HG03457 (cell line): ENCODE measurements around the gene LDHAL6B.
"Not testable (repeated sequence)": the region's sequence is repeated elsewhere in the genome, so short reads cannot be mapped to it uniquely, and the experiment has no call there.

Experiments used
- ATAC-seq: cut with Tn5 transposase; IDR thresholded peaks from one replicate; pipeline ENCODE4 v1.9.1; 2021; ENCODE audit warnings: moderate number of reproducible peaks; ENCODE audit not compliant: unreplicated experiment

LDHAL6B gene

GRCh38 chr15:59206623-59207183 is at the start of gene LDHAL6B:
LDHAL6B (plus strand) TSS chr15:59206843; CDS start chr15:59206941, 98 bp downstream.
- no peak for ATAC-seq

GRCh38 chr15:59157396-59157795 is 49.2 kb upstream of the LDHAL6B start:
- no peak for ATAC-seq

DNA sequence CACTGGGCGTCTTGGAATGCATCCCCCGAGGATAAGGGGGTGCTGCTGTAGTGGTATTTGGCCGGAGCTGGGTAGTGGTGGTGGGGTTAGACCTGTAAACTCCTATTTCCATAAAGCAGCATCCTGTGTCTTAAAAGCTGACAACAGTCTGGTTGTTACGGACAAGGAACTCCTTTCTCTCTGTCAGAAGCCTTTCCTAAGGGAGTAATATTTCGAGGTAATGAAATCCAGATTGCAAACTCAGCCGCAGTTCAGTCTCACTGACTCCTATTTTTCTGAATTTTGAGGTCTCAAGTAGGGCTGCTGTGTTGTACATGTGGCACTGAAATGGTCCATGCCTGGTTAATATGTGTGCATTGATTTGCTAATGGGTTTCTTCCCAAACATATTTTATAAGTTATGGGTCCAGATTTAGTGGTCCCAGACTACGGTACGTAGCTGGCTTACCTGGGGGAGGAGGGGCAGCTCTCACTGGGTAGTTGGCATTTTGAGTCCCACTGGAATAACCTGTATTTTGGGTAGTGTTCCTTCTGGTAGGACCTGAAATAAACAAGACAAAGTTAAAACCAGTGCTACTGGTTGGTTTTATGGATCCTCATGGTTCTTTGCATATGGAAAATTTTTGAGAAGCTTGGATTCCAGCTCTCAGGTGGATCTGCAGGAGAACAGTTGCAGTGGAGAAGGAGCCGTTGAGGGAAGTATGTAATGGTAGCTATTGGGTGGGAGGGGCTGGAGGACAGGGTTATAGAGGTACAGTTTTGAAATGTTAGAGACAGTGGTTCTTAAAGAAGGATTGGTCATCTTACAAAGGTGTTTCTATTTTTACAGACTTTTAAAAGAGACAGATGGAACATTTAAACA is 48.6 kb upstream of the LDHAL6B start:
- no peak for ATAC-seq

DNA sequence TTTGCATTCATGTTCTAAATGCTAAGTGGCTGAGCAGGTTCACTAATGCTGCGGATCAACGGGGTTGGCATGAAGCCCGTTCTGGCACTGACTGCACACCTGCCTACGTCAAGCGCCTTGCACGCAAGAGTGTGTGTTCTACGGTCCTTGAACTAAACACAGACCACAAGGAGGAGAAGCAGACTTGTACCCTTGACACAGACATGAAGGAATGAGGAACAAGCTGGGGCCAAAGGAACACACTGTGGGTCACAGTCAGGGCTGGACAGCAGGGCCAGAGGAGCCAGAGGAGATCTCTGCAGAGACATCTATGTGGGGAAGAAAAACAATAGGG is 48.0 kb upstream of the LDHAL6B start:
- ATAC-seq, result no peak

GRCh38 chr15:59159210-59159609 is 47.4 kb upstream of the LDHAL6B start:
- no peak for ATAC-seq

DNA sequence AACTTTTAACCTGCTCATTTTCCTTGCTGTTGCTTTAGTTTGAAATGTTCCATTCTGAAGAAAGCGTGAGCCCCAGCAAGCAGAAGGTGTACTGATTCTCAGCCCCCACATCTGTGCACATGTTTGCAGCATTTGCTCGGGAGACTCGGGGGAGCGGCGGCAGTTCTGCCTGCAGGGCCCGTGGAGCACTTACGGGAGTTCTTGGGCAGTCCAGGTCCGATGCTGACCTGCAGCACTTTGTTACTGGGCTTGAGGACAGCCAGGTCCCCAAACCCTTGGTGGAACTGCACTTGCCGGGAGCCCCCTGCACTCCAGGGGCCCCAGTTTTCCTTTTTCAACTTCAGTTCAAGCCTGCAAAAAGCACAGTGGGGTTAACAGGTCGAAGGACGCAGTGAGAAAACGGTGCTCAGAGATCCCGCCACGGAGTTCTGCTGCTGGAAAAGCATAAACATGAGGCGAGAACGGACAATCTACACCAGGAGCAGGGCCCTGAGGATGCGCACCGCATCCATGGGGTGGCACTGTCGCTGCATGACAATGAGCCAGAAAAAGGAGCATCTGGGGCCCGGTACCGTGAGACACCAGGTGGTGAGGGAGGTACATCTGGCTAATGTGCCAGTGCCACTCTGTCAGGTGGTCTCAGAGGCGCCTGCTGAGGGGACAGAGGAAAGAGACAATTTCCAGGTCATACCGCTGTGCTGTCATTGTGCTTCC is 45.6 kb upstream of the LDHAL6B start:
- no peak for ATAC-seq

GRCh38 chr15:59162080-59162479 is 44.6 kb upstream of the LDHAL6B start:
- ATAC-seq, result not testable (repeated sequence)

DNA sequence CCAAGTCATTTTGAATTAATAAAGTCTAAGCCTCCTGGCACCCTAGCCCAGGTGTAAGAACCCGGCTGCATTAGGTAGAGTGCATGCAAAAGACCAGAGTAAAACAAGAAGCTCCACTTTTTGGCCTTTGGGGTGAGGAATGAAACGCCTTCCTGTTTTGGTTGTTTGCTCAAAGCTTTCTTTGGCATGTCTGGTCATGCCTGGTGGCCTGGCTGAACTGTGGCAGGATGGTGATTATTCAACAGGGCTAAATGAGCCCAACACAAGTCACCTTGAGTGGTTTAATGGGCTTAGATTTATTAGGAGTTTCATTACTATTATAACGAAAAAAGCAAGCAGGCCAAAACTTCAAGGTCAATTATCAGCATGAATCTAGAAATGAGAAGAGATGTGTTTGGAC is 40.9 kb upstream of the LDHAL6B start:
- no peak for ATAC-seq

GRCh38 chr15:59166166-59166565 is 40.5 kb upstream of the LDHAL6B start:
- ATAC-seq, result no peak

- no peak for ATAC-seq
Observed at GRCh38 chr15:59166601-59167265, 39.9 kb upstream of the LDHAL6B start.

DNA sequence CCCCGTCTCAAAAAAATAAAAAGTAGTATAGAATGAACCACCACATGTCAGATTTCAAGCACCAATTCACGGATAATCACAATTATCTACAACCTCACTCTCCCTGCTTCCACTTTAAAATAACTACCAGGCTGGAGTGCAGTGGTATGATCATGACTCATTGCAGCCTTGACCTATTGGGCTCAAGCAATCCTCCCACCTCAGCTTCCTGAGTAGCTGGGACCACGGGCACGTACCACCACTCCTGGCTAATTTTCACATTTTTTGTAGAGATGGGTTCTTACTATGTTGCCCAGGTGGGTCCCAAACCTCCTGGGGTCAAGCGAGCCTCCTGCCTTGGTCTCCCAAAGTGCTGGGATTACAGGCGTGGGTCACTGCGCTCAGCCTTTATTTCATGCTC is 38.1 kb upstream of the LDHAL6B start:
- no peak for ATAC-seq

DNA sequence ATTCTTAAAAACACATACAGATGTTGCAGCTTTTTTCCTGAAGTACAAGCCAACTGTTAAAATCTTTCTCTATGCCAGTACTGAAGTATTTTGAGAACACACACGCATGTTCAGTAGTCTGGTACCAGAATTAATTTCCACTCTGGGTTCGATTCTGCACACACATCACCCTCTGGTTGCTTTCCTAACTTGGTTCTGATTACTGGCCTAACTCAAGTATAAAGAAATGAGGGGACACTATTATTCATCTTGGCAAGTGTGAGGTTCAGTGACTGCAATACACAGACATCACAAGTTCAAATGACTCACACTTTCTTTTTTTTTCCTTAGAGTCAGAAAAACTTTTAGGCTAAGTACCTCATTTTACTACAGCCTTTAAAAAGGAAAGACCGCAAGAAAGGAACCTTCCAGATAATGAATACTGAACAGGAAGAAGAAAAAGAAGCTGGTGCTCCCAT is 37.4 kb upstream of the LDHAL6B start:
- no peak for ATAC-seq

DNA sequence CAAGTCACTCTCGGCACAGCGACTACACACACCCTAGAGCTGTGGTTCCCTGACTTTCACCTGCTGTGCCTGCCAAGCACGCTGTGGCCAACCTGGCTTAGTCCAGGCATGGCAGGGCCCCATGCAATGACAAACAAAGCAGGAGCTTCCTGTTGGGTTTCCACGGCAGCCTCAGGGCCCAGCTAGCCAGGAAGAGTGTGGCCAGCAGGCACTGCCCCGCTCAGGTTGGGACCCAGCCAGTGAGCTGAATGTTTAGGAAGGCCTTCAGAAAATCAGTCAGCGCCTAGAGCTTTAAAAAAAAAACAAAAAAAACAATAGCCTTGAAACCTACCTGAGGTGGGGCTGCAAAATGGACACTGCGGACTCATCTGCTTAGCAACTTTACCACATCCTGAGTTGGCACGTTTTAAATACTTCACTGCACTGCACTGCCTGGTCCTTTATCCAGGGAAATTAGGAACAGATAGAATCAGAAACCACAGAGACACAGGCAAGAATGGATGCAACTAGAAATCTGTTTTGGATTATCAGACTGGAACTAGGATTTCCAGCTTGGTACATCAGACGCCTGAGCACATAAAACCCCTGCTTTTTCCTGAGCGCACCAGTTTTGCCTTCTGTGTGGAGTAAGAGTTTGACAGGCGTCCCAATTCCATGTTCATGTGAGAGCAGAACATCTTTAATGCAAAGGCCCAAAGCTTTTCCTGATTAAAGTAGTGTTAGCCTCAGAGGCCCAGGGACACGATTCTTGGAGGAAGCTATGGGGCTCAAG is 36.2 kb upstream of the LDHAL6B start:
- ATAC-seq, result no peak

DNA sequence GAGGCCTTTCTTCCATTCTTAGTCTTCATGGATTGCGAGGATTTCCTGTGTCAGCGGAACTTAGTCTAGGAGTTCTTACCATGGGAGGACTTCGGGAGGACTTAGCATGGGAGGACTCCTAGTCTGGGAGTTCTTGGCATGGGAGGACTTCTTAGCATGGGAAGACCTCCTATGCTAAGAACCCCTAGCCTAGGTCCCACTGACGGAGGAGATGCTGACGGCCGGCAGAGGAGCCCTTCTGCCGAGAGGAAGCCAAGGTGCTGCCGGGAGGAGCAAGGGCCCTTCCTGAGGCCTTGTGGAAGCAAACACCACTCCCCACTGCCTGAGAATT is 35.6 kb upstream of the LDHAL6B start:
- ATAC-seq, result no peak

DNA sequence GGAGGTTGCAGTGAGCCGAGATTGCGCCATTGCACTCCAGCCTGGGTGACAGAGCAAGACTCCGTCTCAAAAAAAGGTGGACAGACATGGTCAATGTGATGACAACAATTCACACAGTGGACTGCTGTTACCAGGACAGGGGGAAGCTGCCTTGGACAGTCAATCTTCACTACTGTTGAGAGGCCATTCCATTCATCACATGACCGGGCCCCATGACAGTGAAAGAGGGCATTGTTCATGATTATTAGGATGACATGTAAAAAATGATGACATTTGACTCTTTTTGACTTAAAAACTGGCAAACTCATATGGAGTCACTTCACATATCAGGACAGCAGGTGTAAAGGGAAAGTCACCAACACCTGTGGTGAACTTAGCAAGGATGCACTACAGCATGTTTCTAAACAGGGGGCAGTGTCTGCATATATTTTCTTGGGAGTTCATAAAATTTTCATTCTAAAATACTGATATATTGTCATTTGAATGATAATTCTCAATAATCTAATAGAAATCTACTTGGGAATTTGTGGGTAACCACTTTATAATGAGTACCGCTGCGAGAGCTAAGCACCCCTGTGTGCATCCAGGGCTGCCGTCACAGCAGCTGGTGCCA is 34.2 kb upstream of the LDHAL6B start:
- ATAC-seq, result no peak

DNA sequence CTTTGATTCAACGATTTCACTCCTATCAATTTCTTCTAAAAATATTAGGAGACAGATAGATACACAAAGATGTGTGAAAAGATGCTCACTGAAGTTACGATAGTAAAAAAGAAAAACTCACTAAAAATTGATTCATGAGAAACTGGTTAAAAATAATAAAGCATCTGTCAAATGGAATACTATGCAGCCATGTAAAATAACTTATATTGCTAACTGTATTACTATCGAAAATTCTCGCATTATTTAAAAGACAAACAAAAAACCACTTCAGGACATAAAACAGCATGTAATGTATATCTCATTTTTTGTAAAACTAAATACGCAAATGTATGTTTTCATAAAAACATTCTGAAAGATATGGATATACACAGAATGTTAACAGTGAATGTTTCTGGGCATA is 33.4 kb upstream of the LDHAL6B start:
- ATAC-seq, result no peak

DNA sequence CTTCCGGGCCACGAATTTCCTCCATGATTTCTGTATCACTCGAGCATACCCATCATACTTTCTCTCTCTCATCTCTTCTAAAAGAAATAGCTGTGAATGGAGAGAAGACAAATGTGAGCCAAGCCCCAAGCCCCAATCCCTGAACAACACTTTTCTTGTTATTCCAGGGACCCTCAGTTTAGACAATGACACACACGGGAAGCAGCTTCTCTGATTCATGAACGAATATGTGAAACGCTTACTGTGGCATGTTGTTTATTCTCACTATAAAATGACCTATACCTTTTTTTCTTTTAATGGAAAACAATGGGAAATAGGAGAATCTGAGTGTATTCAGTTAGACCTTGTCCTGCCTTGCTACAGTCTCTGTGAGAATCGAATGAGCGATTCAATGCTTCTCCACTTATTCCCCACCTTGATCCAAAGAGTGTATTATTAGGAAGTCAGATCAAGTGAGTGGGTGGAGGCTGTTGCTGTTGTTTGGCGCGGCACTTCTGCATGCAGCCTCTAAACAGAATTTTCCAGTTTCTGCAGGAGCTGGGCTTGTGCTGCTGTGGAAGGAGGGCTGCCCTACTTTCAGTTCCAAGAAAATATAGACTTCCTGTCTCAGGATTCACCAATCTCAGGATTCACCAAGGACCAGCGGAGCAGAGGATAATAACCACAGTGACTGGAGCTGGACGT is 32.4 kb upstream of the LDHAL6B start:
- no peak for ATAC-seq

DNA sequence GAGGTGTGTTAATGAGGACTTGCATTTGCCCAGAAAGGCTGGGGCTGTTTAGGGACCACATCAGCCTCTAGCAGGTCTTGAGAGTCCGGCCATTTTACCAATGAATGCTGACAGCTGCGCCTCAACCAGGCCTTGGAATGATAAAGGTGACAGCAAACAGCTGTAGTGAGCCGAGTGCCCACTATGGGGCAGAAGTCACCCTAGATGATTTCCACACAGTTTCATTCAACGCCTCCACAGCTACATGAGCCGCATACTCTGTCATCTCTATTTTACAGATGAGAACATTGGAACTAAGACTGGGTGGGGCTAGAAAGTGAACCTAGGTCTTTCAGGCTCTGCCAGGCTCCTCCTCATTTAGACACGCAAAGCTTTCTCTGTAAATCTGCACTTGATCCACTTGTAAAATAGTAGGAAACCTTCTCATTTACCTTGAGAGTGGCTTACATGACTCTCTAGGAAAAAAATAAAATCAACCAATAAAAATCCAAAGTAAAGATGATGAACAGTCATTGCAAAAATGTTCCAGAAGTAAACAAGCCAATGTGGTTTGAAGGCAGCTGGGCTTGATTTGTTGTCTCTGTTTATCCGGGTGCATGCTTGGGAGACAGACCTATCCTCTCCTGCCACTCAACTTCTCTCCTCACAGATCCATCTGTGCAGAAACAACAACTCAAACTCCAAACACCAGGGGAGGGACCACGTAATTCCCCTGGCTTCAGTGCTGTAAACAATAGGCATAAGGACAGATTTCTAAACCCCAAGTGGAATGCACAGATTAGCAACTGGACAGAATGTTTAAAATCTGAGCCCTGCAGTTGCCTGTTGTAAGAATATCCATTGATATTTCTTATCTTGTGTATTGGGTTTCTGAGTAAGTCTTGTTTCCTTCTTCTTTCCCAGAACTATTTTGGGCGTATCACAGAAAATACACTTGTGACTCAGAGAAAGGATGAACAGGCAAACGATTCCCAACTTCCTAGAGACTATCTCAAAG is 31.5 kb upstream of the LDHAL6B start:
- ATAC-seq, result no peak
